LNCaP clone FGC (cell line): ENCODE data around the gene APOD.
"Not testable (repeated sequence)": the region's sequence is repeated elsewhere in the genome, so short reads cannot be mapped to it uniquely, and the experiment has no call there.

Experiments used
- DNase-seq: peaks from one replicate; pipeline ENCODE4 v3.0.0-alpha.2; 2011; ENCODE audit warnings: low read depth
- H3K4me3 ChIP-seq: 2 replicates; pipeline ENCODE4 v1.5.1; 2011; ENCODE audit warnings: mild to moderate bottlenecking, low read depth, low read length, control low read depth
- CTCF ChIP-seq: IDR thresholded peaks from 2 replicates; pipeline ENCODE4 v1.5.1; 2012; ENCODE audit warnings: mild to moderate bottlenecking; ENCODE audit not compliant: control insufficient read depth, insufficient read depth; ENCODE audit errors: extremely low read depth

Gene APOD

GRCh38 chr3:195595785-195596531 is 12.2 kb upstream of the APOD start:
- TF ChIP-seq CTCF, result no peak
- H3K4me3 ChIP-seq, result no peak overlapping the region
- DNase-seq, result no peak

- no peak for DNase-seq
- no peak for TF ChIP-seq CTCF
- no peak overlapping the region for H3K4me3 ChIP-seq
Observed at GRCh38 chr3:195591852-195592251, 8.1 kb upstream of the APOD start.

- no peak for DNase-seq
- no peak overlapping the region for H3K4me3 ChIP-seq
- no peak for TF ChIP-seq CTCF
Observed at GRCh38 chr3:195591220-195591619, 7.5 kb upstream of the APOD start.

- not testable (repeated sequence) for DNase-seq
Observed at GRCh38 chr3:195590381-195590780, 6.6 kb upstream of the APOD start.

GRCh38 chr3:195589796-195590195 is 6.1 kb upstream of the APOD start:
- H3K4me3 ChIP-seq, result not testable (repeated sequence)

More at GRCh38 chr3:195590381-195590780, 6.6 kb upstream of the APOD start:
- not testable (repeated sequence) for H3K4me3 ChIP-seq

GRCh38 chr3:195587824-195588223 is 4.1 kb upstream of the APOD start:
- DNase-seq, result no peak
- H3K4me3 ChIP-seq, result no peak overlapping the region

More at GRCh38 chr3:195589796-195590195, 6.1 kb upstream of the APOD start:
- DNase-seq, result not testable (repeated sequence)

GRCh38 chr3:195587406-195587805 is 3.7 kb upstream of the APOD start:
- no peak overlapping the region for H3K4me3 ChIP-seq
- DNase-seq, result no peak
- no peak for TF ChIP-seq CTCF

More at GRCh38 chr3:195587824-195588223, 4.1 kb upstream of the APOD start:
- no peak for TF ChIP-seq CTCF

GRCh38 chr3:195584543-195584870 is 767 bp upstream of the APOD start:
- no peak for DNase-seq
- TF ChIP-seq CTCF, result no peak
- H3K4me3 ChIP-seq, result no peak overlapping the region
